Vagina (tissue), 2 donors: ENCODE measurements around the gene ALLC.

Experiments used
- POLR2AphosphoS5 ChIP-seq, 2 donors: sonication (generic); formaldehyde crosslinking; IDR thresholded peaks; one replicate each; pipeline ENCODE4 v1.9.0; 2017; ENCODE audit warnings: antibody characterized with exemption in 2 of 2, mild to moderate bottlenecking in 2 of 2, low read depth in 1 of 2; ENCODE audit not compliant: insufficient read depth in 1 of 2
- TF ChIP-seq, protein P1 (sequence below), 3 experiments: fragments of 450-650 bp in 2 of 3; fragments of 200-600 bp in 1 of 3; sonication (generic) in 1 of 3; IDR thresholded peaks; one replicate each; pipeline ENCODE4 v1.5.1; 2017 to 2019; ENCODE audit warnings: antibody characterized with exemption in 3 of 3, mild to moderate bottlenecking in 2 of 3, moderate library complexity in 2 of 3

DNA sequence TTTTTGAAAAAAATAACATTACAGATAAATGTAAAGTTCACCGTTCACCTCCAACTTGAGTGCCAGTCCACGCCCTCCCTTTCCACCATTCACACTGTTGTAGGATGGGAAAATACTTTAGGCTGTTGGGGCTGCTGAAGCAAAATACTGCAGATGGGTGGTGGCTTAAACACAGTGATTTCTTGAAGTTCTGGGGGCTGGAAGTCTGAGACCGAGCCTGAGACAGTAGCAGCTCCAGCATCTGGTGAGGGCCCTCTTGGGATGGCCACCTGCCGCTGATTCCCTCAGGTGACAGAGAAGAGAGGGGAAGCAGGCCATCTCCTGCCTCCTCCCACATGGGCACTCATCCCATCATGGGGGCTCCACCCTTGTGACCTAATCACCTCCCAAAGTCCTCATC is 17.7 kb downstream of the ALLC start:
- TF ChIP-seq, protein P1, sequence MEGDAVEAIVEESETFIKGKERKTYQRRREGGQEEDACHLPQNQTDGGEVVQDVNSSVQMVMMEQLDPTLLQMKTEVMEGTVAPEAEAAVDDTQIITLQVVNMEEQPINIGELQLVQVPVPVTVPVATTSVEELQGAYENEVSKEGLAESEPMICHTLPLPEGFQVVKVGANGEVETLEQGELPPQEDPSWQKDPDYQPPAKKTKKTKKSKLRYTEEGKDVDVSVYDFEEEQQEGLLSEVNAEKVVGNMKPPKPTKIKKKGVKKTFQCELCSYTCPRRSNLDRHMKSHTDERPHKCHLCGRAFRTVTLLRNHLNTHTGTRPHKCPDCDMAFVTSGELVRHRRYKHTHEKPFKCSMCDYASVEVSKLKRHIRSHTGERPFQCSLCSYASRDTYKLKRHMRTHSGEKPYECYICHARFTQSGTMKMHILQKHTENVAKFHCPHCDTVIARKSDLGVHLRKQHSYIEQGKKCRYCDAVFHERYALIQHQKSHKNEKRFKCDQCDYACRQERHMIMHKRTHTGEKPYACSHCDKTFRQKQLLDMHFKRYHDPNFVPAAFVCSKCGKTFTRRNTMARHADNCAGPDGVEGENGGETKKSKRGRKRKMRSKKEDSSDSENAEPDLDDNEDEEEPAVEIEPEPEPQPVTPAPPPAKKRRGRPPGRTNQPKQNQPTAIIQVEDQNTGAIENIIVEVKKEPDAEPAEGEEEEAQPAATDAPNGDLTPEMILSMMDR (IDR thresholded peaks at IDR 0.05), result no peak
- TF ChIP-seq POLR2AphosphoS5 (IDR thresholded peaks at IDR 0.05; ENCODE audit: insufficient read depth in 1 of 2, low read depth in 1 of 2), result no peak
